ENCODE results near the gene NDUFA6. TPM values are rescaled to one million over a fixed set of nuclear protein-coding genes. Genes with fewer than 3 reads are reported as not detected.

Gene NDUFA6
- total and polyA plus RNA-seq, 10 of the 15 experiments (the other 5 are each of a cell fraction or from before 2014, with no cell fraction given), result 85.9 to 511 (median 128) TPM

DNA sequence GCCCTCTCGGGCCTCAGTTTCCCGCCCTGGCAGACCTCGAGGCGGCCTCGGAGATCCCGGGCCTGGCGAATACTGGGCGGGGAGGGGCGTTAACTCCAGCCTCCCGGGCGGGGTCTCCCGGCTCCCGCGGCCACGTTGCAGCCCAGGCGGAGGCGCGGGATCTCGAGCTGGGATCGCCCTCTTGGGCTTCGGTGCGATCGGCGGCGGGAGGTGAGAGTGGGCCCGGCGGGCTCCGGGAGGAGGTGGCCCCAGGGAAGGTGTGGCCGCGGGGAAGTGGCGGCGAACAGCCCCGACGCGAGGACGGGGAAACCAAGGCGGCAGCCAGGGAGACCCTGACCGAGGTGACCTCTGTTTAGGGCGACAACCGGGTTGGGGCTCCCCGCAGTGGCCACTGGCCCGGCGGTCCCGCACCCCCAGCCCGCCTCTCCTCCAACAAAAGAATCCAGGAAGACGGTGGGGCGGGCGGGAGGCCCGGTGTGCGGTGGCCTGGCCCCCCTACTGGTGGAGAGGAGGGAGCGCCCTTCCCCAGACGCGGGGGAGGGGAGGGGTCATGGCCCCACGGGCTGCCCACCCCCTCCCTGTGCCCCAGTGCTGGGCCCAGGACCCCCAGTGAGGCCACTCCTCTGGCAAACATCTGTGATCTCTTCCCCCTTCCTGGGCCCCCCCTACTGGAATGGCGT is 16.3 kb downstream of the NDUFA6 start, which contains the start of gene PHETA2 (continued):
- TF ChIP-seq HDGF (IDR thresholded peaks at IDR 0.05), result no peak
- TF ChIP-seq YY1 (IDR thresholded peaks at IDR 0.05; ENCODE audit: low read depth, low read length), result peak; percentile 38; the same call in 1 of the 2 replicates
- TF ChIP-seq SUZ12 (IDR thresholded peaks at IDR 0.05; ENCODE audit: unreplicated experiment), result no peak
- 0 out of 2 replicates have a peak, but pooled peaks have one; percentile 4 for TF ChIP-seq TCF12 (IDR thresholded peaks at IDR 0.05; ENCODE audit: low read depth, low read length)
- no peak for TF ChIP-seq SIX5 (IDR thresholded peaks at IDR 0.05; ENCODE audit: low read depth, low read length, severe bottlenecking)
- no peak for TF ChIP-seq MXI1 (IDR thresholded peaks at IDR 0.05; ENCODE audit: low read depth, low read length)
- no peak for TF ChIP-seq RFX5 (IDR thresholded peaks at IDR 0.05; ENCODE audit: low read depth, low read length)
- TF ChIP-seq, protein P1, sequence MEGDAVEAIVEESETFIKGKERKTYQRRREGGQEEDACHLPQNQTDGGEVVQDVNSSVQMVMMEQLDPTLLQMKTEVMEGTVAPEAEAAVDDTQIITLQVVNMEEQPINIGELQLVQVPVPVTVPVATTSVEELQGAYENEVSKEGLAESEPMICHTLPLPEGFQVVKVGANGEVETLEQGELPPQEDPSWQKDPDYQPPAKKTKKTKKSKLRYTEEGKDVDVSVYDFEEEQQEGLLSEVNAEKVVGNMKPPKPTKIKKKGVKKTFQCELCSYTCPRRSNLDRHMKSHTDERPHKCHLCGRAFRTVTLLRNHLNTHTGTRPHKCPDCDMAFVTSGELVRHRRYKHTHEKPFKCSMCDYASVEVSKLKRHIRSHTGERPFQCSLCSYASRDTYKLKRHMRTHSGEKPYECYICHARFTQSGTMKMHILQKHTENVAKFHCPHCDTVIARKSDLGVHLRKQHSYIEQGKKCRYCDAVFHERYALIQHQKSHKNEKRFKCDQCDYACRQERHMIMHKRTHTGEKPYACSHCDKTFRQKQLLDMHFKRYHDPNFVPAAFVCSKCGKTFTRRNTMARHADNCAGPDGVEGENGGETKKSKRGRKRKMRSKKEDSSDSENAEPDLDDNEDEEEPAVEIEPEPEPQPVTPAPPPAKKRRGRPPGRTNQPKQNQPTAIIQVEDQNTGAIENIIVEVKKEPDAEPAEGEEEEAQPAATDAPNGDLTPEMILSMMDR (IDR thresholded peaks at IDR 0.05 in 2 of 3, conservative IDR thresholded peaks at IDR 0.05 in 1 of 3; ENCODE audit: control insufficient read depth in 2 of 3, extremely low read depth in 1 of 3, insufficient read depth in 1 of 3, low read depth in 3 of 3, low read length in 3 of 3), result peak in 2 of 3 experiments; percentile 36 to 54; a peak in 4 of 6 replicates
- TF ChIP-seq ESRRA (IDR thresholded peaks at IDR 0.05; ENCODE audit: low read length), result no peak
- no peak for TF ChIP-seq NRF1 (conservative IDR thresholded peaks at IDR 0.05; ENCODE audit: low read depth, low read length)
- TF ChIP-seq ETV6 (conservative IDR thresholded peaks at IDR 0.05 in 1 of 2, IDR thresholded peaks at IDR 0.05 in 1 of 2; ENCODE audit: borderline replicate concordance in 1 of 2, low read depth in 1 of 2), result no peak
- TF ChIP-seq POLR2AphosphoS2 (IDR thresholded peaks at IDR 0.05; ENCODE audit: low read depth, low read length), result no peak
- TF ChIP-seq NFIC (IDR thresholded peaks at IDR 0.05; ENCODE audit: low read depth, low read length), result no peak
- TF ChIP-seq, protein P2, sequence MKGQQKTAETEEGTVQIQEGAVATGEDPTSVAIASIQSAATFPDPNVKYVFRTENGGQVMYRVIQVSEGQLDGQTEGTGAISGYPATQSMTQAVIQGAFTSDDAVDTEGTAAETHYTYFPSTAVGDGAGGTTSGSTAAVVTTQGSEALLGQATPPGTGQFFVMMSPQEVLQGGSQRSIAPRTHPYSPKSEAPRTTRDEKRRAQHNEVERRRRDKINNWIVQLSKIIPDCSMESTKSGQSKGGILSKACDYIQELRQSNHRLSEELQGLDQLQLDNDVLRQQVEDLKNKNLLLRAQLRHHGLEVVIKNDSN (IDR thresholded peaks at IDR 0.05; ENCODE audit: borderline replicate concordance, extremely low read length, insufficient read depth, low read depth, low read length), result no peak
- TF ChIP-seq IKZF1 (conservative IDR thresholded peaks at IDR 0.05), result peak; percentile 32; the same call in 1 of the 2 replicates
- no peak for TF ChIP-seq SIN3A (IDR thresholded peaks at IDR 0.05; ENCODE audit: low read depth, low read length)
- TF ChIP-seq, protein P3, sequence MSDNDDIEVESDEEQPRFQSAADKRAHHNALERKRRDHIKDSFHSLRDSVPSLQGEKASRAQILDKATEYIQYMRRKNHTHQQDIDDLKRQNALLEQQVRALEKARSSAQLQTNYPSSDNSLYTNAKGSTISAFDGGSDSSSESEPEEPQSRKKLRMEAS (IDR thresholded peaks at IDR 0.05; ENCODE audit: low read depth, low read length), result no peak
- TF ChIP-seq CHD2 (IDR thresholded peaks at IDR 0.05; ENCODE audit: borderline replicate concordance, low read depth, low read length), result no peak
- peak; percentile 38 for TF ChIP-seq RAD21 (IDR thresholded peaks at IDR 0.05; ENCODE audit: insufficient read depth, low read depth, low read length)
- TF ChIP-seq SMARCA5 (IDR thresholded peaks at IDR 0.05), result no peak
- TF ChIP-seq ZNF24 (IDR thresholded peaks at IDR 0.05), result no peak
- TF ChIP-seq, protein P4, sequence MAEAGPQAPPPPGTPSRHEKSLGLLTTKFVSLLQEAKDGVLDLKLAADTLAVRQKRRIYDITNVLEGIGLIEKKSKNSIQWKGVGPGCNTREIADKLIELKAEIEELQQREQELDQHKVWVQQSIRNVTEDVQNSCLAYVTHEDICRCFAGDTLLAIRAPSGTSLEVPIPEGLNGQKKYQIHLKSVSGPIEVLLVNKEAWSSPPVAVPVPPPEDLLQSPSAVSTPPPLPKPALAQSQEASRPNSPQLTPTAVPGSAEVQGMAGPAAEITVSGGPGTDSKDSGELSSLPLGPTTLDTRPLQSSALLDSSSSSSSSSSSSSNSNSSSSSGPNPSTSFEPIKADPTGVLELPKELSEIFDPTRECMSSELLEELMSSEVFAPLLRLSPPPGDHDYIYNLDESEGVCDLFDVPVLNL (IDR thresholded peaks at IDR 0.05; ENCODE audit: low read depth, low read length), result no peak

Measured in GM12878 (cell line).